ENCODE measurements around the gene CDH9.

Gene CDH9

GRCh38 chr5:26948921-26949320 lies 89.5 kb downstream of the CDH9 start:
- Histone ChIP-seq H2AFZ (ENCODE audit: insufficient read depth, low read length, poor library complexity) (no peak overlapping the region), H2AK5ac (ENCODE audit: low read length) (no peak overlapping the region), H3K79me1 (ENCODE audit: low read length) (no peaks in the 10 kb centered on the region), H3K4ac (ENCODE audit: low read depth, low read length) (no peak overlapping the region), H3K18ac (ENCODE audit: low read length) (no peak overlapping the region), H3K14ac (ENCODE audit: low read length) (no peak overlapping the region), H3K4me1 (ENCODE audit: control insufficient read depth in 1 of 2, insufficient read depth in 2 of 2, low read length in 2 of 2) (no peaks in the 10 kb centered on the region), H4K8ac (ENCODE audit: low read depth, low read length) (no peak overlapping the region), H3K4me3 (ENCODE audit: low read depth, low read length) (no peak overlapping the region), H3K27ac (ENCODE audit: low read depth, low read length) (no peak overlapping the region), H3K36me3 (ENCODE audit: control insufficient read depth in 1 of 2, insufficient read depth in 2 of 2, low read length in 2 of 2) (no peaks in the 10 kb centered on the region), H4K12ac (ENCODE audit: low read depth, low read length) (no peak overlapping the region), H3K4me2 (ENCODE audit: low read length) (no peak overlapping the region), H3K9ac (ENCODE audit: low read length) (no peak overlapping the region), H3K9me3 (ENCODE audit: insufficient read depth, low read depth, low read length) (no peaks in the 10 kb centered on the region), H3K27me3 (ENCODE audit: insufficient read depth, low read length) (no peaks in the 10 kb centered on the region), H3K23ac (ENCODE audit: low read length) (no peak overlapping the region), H2BK120ac (ENCODE audit: insufficient read depth, low read length, poor library complexity) (no peak overlapping the region), H2BK5ac (ENCODE audit: low read depth, low read length, poor library complexity) (no peak overlapping the region), H3K79me2 (ENCODE audit: control insufficient read depth, insufficient read depth, low read length, poor library complexity) (no peaks in the 10 kb centered on the region), H2BK12ac (ENCODE audit: low read length) (no peak overlapping the region), H4K91ac (ENCODE audit: low read depth, low read length) (no peak overlapping the region)
- WGBS (ENCODE audit: extremely low coverage, insufficient coverage, insufficient read length), result no CpG with 5 or more reads among the region's 2 CpGs
- no peak for DNase-seq

GRCh38 chr5:26945901-26946300 lies 92.5 kb downstream of the CDH9 start:
- no peaks in the 10 kb centered on the region for H3K4me1 ChIP-seq (ENCODE audit: control insufficient read depth in 1 of 2, insufficient read depth in 2 of 2, low read length in 2 of 2)
- no peak overlapping the region for H3K4me3 ChIP-seq (ENCODE audit: low read depth, low read length)
- H3K14ac ChIP-seq (ENCODE audit: low read length), result no peak overlapping the region
- no peak overlapping the region for H3K23ac ChIP-seq (ENCODE audit: low read length)
- H3K9ac ChIP-seq (ENCODE audit: low read length), result no peak overlapping the region
- no peak overlapping the region for H2BK5ac ChIP-seq (ENCODE audit: low read depth, low read length, poor library complexity)
- DNase-seq, result no peak
- H3K36me3 ChIP-seq (ENCODE audit: control insufficient read depth in 1 of 2, insufficient read depth in 2 of 2, low read length in 2 of 2), result no peaks in the 10 kb centered on the region
- no peak overlapping the region for H3K18ac ChIP-seq (ENCODE audit: low read length)
- no peak overlapping the region for H4K8ac ChIP-seq (ENCODE audit: low read depth, low read length)
- no peak overlapping the region for H3K27ac ChIP-seq (ENCODE audit: low read depth, low read length)
- no peaks in the 10 kb centered on the region for H3K9me3 ChIP-seq (ENCODE audit: insufficient read depth, low read depth, low read length)
- no peak overlapping the region for H3K4me2 ChIP-seq (ENCODE audit: low read length)
- H3K4ac ChIP-seq (ENCODE audit: low read depth, low read length), result no peak overlapping the region
- no peak overlapping the region for H2AK5ac ChIP-seq (ENCODE audit: low read length)
- H2AFZ ChIP-seq (ENCODE audit: insufficient read depth, low read length, poor library complexity), result no peak overlapping the region
- no peaks in the 10 kb centered on the region for H3K27me3 ChIP-seq (ENCODE audit: insufficient read depth, low read length)
- no peak overlapping the region for H4K91ac ChIP-seq (ENCODE audit: low read depth, low read length)
- H2BK120ac ChIP-seq (ENCODE audit: insufficient read depth, low read length, poor library complexity), result no peak overlapping the region
- no peaks in the 10 kb centered on the region for H3K79me2 ChIP-seq (ENCODE audit: control insufficient read depth, insufficient read depth, low read length, poor library complexity)
- H2BK12ac ChIP-seq (ENCODE audit: low read length), result no peak overlapping the region
- H3K79me1 ChIP-seq (ENCODE audit: low read length), result no peaks in the 10 kb centered on the region
- no peak overlapping the region for H4K12ac ChIP-seq (ENCODE audit: low read depth, low read length)

- Histone ChIP-seq H4K8ac (ENCODE audit: low read depth, low read length) (no peak overlapping the region), H3K9me3 (ENCODE audit: insufficient read depth, low read depth, low read length) (no peaks in the 10 kb centered on the region), H4K91ac (ENCODE audit: low read depth, low read length) (no peak overlapping the region), H3K79me2 (ENCODE audit: control insufficient read depth, insufficient read depth, low read length, poor library complexity) (no peaks in the 10 kb centered on the region), H3K27ac (ENCODE audit: low read depth, low read length) (no peak overlapping the region), H3K9ac (ENCODE audit: low read length) (no peak overlapping the region), H3K4me3 (ENCODE audit: low read depth, low read length) (no peak overlapping the region), H3K18ac (ENCODE audit: low read length) (no peak overlapping the region), H2BK5ac (ENCODE audit: low read depth, low read length, poor library complexity) (no peak overlapping the region), H3K4me2 (ENCODE audit: low read length) (no peak overlapping the region), H2BK120ac (ENCODE audit: insufficient read depth, low read length, poor library complexity) (no peak overlapping the region), H3K4ac (ENCODE audit: low read depth, low read length) (no peak overlapping the region), H3K36me3 (ENCODE audit: control insufficient read depth in 1 of 2, insufficient read depth in 2 of 2, low read length in 2 of 2) (no peaks in the 10 kb centered on the region), H3K79me1 (ENCODE audit: low read length) (no peaks in the 10 kb centered on the region), H2BK12ac (ENCODE audit: low read length) (no peak overlapping the region), H3K23ac (ENCODE audit: low read length) (no peak overlapping the region), H4K12ac (ENCODE audit: low read depth, low read length) (no peak overlapping the region), H2AFZ (ENCODE audit: insufficient read depth, low read length, poor library complexity) (no peak overlapping the region), H3K14ac (ENCODE audit: low read length) (no peak overlapping the region), H2AK5ac (ENCODE audit: low read length) (no peak overlapping the region), H3K27me3 (ENCODE audit: insufficient read depth, low read length) (no peaks in the 10 kb centered on the region), H3K4me1 (ENCODE audit: control insufficient read depth in 1 of 2, insufficient read depth in 2 of 2, low read length in 2 of 2) (no peaks in the 10 kb centered on the region)
- WGBS (ENCODE audit: extremely low coverage, insufficient coverage, insufficient read length), result no CpG with 5 or more reads among the region's 2 CpGs
- DNase-seq, result no peak
These were observed 95.9 kb downstream of the CDH9 start for GRCh38 chr5:26942481-26942880.

- no peak overlapping the region for H2AK5ac ChIP-seq (ENCODE audit: low read length)
- no peak overlapping the region for H2BK12ac ChIP-seq (ENCODE audit: low read length)
- no CpG with 5 or more reads among the region's 1 CpG for WGBS (ENCODE audit: extremely low coverage, insufficient coverage, insufficient read length)
- no peaks in the 10 kb centered on the region for H3K79me1 ChIP-seq (ENCODE audit: low read length)
- H3K36me3 ChIP-seq (ENCODE audit: control insufficient read depth in 1 of 2, insufficient read depth in 2 of 2, low read length in 2 of 2), result no peaks in the 10 kb centered on the region
- H2BK5ac ChIP-seq (ENCODE audit: low read depth, low read length, poor library complexity), result no peak overlapping the region
- no peak overlapping the region for H3K9ac ChIP-seq (ENCODE audit: low read length)
- no peak overlapping the region for H3K4me2 ChIP-seq (ENCODE audit: low read length)
- DNase-seq, result no peak
- H2AFZ ChIP-seq (ENCODE audit: insufficient read depth, low read length, poor library complexity), result no peak overlapping the region
- H3K4me3 ChIP-seq (ENCODE audit: low read depth, low read length), result no peak overlapping the region
- H4K12ac ChIP-seq (ENCODE audit: low read depth, low read length), result no peak overlapping the region
- H3K18ac ChIP-seq (ENCODE audit: low read length), result no peak overlapping the region
- H3K9me3 ChIP-seq (ENCODE audit: insufficient read depth, low read depth, low read length), result no peaks in the 10 kb centered on the region
- no peak overlapping the region for H4K8ac ChIP-seq (ENCODE audit: low read depth, low read length)
- H3K23ac ChIP-seq (ENCODE audit: low read length), result no peak overlapping the region
- H3K4ac ChIP-seq (ENCODE audit: low read depth, low read length), result no peak overlapping the region
- no peaks in the 10 kb centered on the region for H3K79me2 ChIP-seq (ENCODE audit: control insufficient read depth, insufficient read depth, low read length, poor library complexity)
- H4K91ac ChIP-seq (ENCODE audit: low read depth, low read length), result no peak overlapping the region
- H3K14ac ChIP-seq (ENCODE audit: low read length), result no peak overlapping the region
- H3K27me3 ChIP-seq (ENCODE audit: insufficient read depth, low read length), result no peaks in the 10 kb centered on the region
- no peaks in the 10 kb centered on the region for H3K4me1 ChIP-seq (ENCODE audit: control insufficient read depth in 1 of 2, insufficient read depth in 2 of 2, low read length in 2 of 2)
- H2BK120ac ChIP-seq (ENCODE audit: insufficient read depth, low read length, poor library complexity), result no peak overlapping the region
- H3K27ac ChIP-seq (ENCODE audit: low read depth, low read length), result no peak overlapping the region
These were observed 97.4 kb downstream of the CDH9 start for GRCh38 chr5:26940994-26941393.

GRCh38 chr5:26932238-26932637 lies 106.1 kb downstream of the CDH9 start:
- H4K12ac ChIP-seq (ENCODE audit: low read depth, low read length), result no peak overlapping the region
- H3K4me2 ChIP-seq (ENCODE audit: low read length), result no peak overlapping the region
- H3K18ac ChIP-seq (ENCODE audit: low read length), result no peak overlapping the region
- no peak overlapping the region for H2BK12ac ChIP-seq (ENCODE audit: low read length)
- no peaks in the 10 kb centered on the region for H3K79me1 ChIP-seq (ENCODE audit: low read length)
- H4K8ac ChIP-seq (ENCODE audit: low read depth, low read length), result no peak overlapping the region
- H2AFZ ChIP-seq (ENCODE audit: insufficient read depth, low read length, poor library complexity), result no peak overlapping the region
- H3K9ac ChIP-seq (ENCODE audit: low read length), result no peak overlapping the region
- no peak overlapping the region for H3K4me3 ChIP-seq (ENCODE audit: low read depth, low read length)
- H3K4ac ChIP-seq (ENCODE audit: low read depth, low read length), result no peak overlapping the region
- H3K23ac ChIP-seq (ENCODE audit: low read length), result no peak overlapping the region
- H2BK120ac ChIP-seq (ENCODE audit: insufficient read depth, low read length, poor library complexity), result no peak overlapping the region
- no peak overlapping the region for H2AK5ac ChIP-seq (ENCODE audit: low read length)
- H2BK5ac ChIP-seq (ENCODE audit: low read depth, low read length, poor library complexity), result no peak overlapping the region
- no peaks in the 10 kb centered on the region for H3K79me2 ChIP-seq (ENCODE audit: control insufficient read depth, insufficient read depth, low read length, poor library complexity)
- no CpG with 5 or more reads among the region's 2 CpGs for WGBS (ENCODE audit: extremely low coverage, insufficient coverage, insufficient read length)
- H4K91ac ChIP-seq (ENCODE audit: low read depth, low read length), result no peak overlapping the region
- no peak for DNase-seq
- H3K27ac ChIP-seq (ENCODE audit: low read depth, low read length), result no peak overlapping the region
- H3K36me3 ChIP-seq (ENCODE audit: control insufficient read depth in 1 of 2, insufficient read depth in 2 of 2, low read length in 2 of 2), result no peaks in the 10 kb centered on the region
- no peak overlapping the region for H3K14ac ChIP-seq (ENCODE audit: low read length)
- H3K27me3 ChIP-seq (ENCODE audit: insufficient read depth, low read length), result no peaks in the 10 kb centered on the region
- no peaks in the 10 kb centered on the region for H3K4me1 ChIP-seq (ENCODE audit: control insufficient read depth in 1 of 2, insufficient read depth in 2 of 2, low read length in 2 of 2)
- H3K9me3 ChIP-seq (ENCODE audit: insufficient read depth, low read depth, low read length), result no peaks in the 10 kb centered on the region

Measured in trophoblast cell (in vitro differentiated cells and primary cell).